Stimulated activated naive CD8-positive, alpha-beta T cell treated with anti-CD3 and anti-CD28 coated beads, Interleukin-15, Interleukin-2, amounts not matched to agents 100 ng/mL and 50 ng/mL, for 24 hours (primary cell): Measurements from ENCODE around the gene HOXC4.

Source experiments
- H3K27ac Mint-ChIP-seq: one replicate; pipeline ENCODE4 v1.8.0; 2021; ENCODE audit warnings: mild to moderate bottlenecking, mixed read lengths
- H3K27me3 Mint-ChIP-seq: one replicate; pipeline ENCODE4 v1.8.0; 2021; ENCODE audit warnings: mixed read lengths
- H3K36me3 Mint-ChIP-seq: one replicate; pipeline ENCODE4 v1.8.0; 2021; ENCODE audit warnings: low read depth, mixed read lengths
- H3K4me1 Mint-ChIP-seq: one replicate; pipeline ENCODE4 v1.8.0; 2021; ENCODE audit warnings: low read depth, mixed read lengths
- H3K4me3 Mint-ChIP-seq: one replicate; pipeline ENCODE4 v1.8.0; 2021; ENCODE audit warnings: mild to moderate bottlenecking, mixed read lengths
- H3K9me3 Mint-ChIP-seq: one replicate; pipeline ENCODE4 v1.8.0; 2021; ENCODE audit warnings: mixed read lengths

The HOXC4 gene

GRCh38 chr12:54011665-54012532, 41.7 kb upstream of the HOXC4 start:
- H3K4me1 Mint-ChIP-seq: peaks cover 18% of the 10 kb centered on the region
- H3K27ac Mint-ChIP-seq: no peak overlapping the region
- H3K4me3 Mint-ChIP-seq: no peak overlapping the region
- peaks cover 88% of the 10 kb centered on the region for H3K27me3 Mint-ChIP-seq
- H3K36me3 Mint-ChIP-seq: peaks cover 4% of the 10 kb centered on the region
- no peaks in the 10 kb centered on the region for H3K9me3 Mint-ChIP-seq

- Mint-ChIP-seq H3K4me3 (no peak overlapping the region), H3K4me1 (peaks cover 26% of the 10 kb centered on the region), H3K27me3 (peaks cover 82% of the 10 kb centered on the region), H3K27ac (no peak overlapping the region), H3K9me3 (no peaks in the 10 kb centered on the region), H3K36me3 (peaks cover 4% of the 10 kb centered on the region)
Observed at GRCh38 chr12:54012631-54013409, 40.8 kb upstream of the HOXC4 start.

- H3K27ac Mint-ChIP-seq: no peak overlapping the region
- H3K4me3 Mint-ChIP-seq: peak overlapping the region; percentile 13
- H3K9me3 Mint-ChIP-seq: no peaks in the 10 kb centered on the region
- H3K36me3 Mint-ChIP-seq: peaks cover 4% of the 10 kb centered on the region
- H3K4me1 Mint-ChIP-seq: peaks cover 27% of the 10 kb centered on the region
- peaks cover 74% of the 10 kb centered on the region for H3K27me3 Mint-ChIP-seq
Observed at GRCh38 chr12:54014377-54015017, 39.1 kb upstream of the HOXC4 start.

GRCh38 chr12:54015018-54015931, 38.4 kb upstream of the HOXC4 start:
- peak overlapping the region; percentile 13 for H3K4me3 Mint-ChIP-seq
- peaks cover 23% of the 10 kb centered on the region for H3K4me1 Mint-ChIP-seq
- H3K27ac Mint-ChIP-seq: no peak overlapping the region
- peaks cover 4% of the 10 kb centered on the region for H3K36me3 Mint-ChIP-seq
- no peaks in the 10 kb centered on the region for H3K9me3 Mint-ChIP-seq
- H3K27me3 Mint-ChIP-seq: peaks cover 75% of the 10 kb centered on the region

GRCh38 chr12:54016051-54016450, 37.6 kb upstream of the HOXC4 start:
- Mint-ChIP-seq H3K9me3 (no peaks in the 10 kb centered on the region), H3K4me3 (no peak overlapping the region), H3K27me3 (peaks cover 74% of the 10 kb centered on the region), H3K4me1 (peaks cover 20% of the 10 kb centered on the region), H3K27ac (no peak overlapping the region), H3K36me3 (peaks cover 4% of the 10 kb centered on the region)

- Mint-ChIP-seq H3K36me3 (peaks cover 4% of the 10 kb centered on the region), H3K27me3 (peaks cover 74% of the 10 kb centered on the region), H3K4me3 (no peak overlapping the region), H3K4me1 (peaks cover 16% of the 10 kb centered on the region), H3K9me3 (no peaks in the 10 kb centered on the region), H3K27ac (no peak overlapping the region)
Observed at GRCh38 chr12:54016478-54016964, 37.1 kb upstream of the HOXC4 start.

- H3K36me3 Mint-ChIP-seq: peaks cover 4% of the 10 kb centered on the region
- H3K27ac Mint-ChIP-seq: peak overlapping the region; percentile 61
- no peaks in the 10 kb centered on the region for H3K9me3 Mint-ChIP-seq
- H3K4me3 Mint-ChIP-seq: peak overlapping the region; percentile 82
- H3K27me3 Mint-ChIP-seq: peaks cover 74% of the 10 kb centered on the region
- peaks cover 13% of the 10 kb centered on the region for H3K4me1 Mint-ChIP-seq
Observed at GRCh38 chr12:54017027-54017788, 36.4 kb upstream of the HOXC4 start.

- Mint-ChIP-seq H3K27ac (peak overlapping the region; percentile 61), H3K9me3 (no peaks in the 10 kb centered on the region), H3K27me3 (peaks cover 73% of the 10 kb centered on the region), H3K4me1 (peaks cover 13% of the 10 kb centered on the region), H3K4me3 (peak overlapping the region; percentile 82), H3K36me3 (peaks cover 4% of the 10 kb centered on the region)
Observed at GRCh38 chr12:54017878-54018467, 35.7 kb upstream of the HOXC4 start.

- Mint-ChIP-seq H3K4me1 (peaks cover 13% of the 10 kb centered on the region), H3K9me3 (no peaks in the 10 kb centered on the region), H3K4me3 (peak overlapping the region; percentile 82), H3K27me3 (peaks cover 73% of the 10 kb centered on the region), H3K36me3 (peaks cover 4% of the 10 kb centered on the region), H3K27ac (no peak overlapping the region)
Observed at GRCh38 chr12:54018468-54018984, 35.1 kb upstream of the HOXC4 start.

GRCh38 chr12:54019091-54019811, 34.4 kb upstream of the HOXC4 start:
- Mint-ChIP-seq H3K4me3 (no peak overlapping the region), H3K4me1 (peaks cover 13% of the 10 kb centered on the region), H3K27me3 (peaks cover 73% of the 10 kb centered on the region), H3K36me3 (peaks cover 4% of the 10 kb centered on the region), H3K9me3 (no peaks in the 10 kb centered on the region), H3K27ac (no peak overlapping the region)

GRCh38 chr12:54019924-54020590, 33.6 kb upstream of the HOXC4 start:
- H3K27me3 Mint-ChIP-seq: peaks cover 72% of the 10 kb centered on the region
- no peaks in the 10 kb centered on the region for H3K36me3 Mint-ChIP-seq
- no peaks in the 10 kb centered on the region for H3K9me3 Mint-ChIP-seq
- H3K4me3 Mint-ChIP-seq: no peak overlapping the region
- peaks cover 13% of the 10 kb centered on the region for H3K4me1 Mint-ChIP-seq
- H3K27ac Mint-ChIP-seq: no peak overlapping the region
